GM10847 (cell line): Measurements from ENCODE around the gene TMCC2.

Experiments used
- POLR2A ChIP-seq: IDR thresholded peaks from 2 replicates; pipeline ENCODE4 v1.6.1; 2011; ENCODE audit not compliant: insufficient read length; ENCODE audit errors: extremely low read depth

Gene TMCC2, protein sequence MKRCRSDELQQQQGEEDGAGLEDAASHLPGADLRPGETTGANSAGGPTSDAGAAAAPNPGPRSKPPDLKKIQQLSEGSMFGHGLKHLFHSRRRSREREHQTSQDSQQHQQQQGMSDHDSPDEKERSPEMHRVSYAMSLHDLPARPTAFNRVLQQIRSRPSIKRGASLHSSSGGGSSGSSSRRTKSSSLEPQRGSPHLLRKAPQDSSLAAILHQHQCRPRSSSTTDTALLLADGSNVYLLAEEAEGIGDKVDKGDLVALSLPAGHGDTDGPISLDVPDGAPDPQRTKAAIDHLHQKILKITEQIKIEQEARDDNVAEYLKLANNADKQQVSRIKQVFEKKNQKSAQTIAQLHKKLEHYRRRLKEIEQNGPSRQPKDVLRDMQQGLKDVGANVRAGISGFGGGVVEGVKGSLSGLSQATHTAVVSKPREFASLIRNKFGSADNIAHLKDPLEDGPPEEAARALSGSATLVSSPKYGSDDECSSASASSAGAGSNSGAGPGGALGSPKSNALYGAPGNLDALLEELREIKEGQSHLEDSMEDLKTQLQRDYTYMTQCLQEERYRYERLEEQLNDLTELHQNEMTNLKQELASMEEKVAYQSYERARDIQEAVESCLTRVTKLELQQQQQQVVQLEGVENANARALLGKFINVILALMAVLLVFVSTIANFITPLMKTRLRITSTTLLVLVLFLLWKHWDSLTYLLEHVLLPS

DNA sequence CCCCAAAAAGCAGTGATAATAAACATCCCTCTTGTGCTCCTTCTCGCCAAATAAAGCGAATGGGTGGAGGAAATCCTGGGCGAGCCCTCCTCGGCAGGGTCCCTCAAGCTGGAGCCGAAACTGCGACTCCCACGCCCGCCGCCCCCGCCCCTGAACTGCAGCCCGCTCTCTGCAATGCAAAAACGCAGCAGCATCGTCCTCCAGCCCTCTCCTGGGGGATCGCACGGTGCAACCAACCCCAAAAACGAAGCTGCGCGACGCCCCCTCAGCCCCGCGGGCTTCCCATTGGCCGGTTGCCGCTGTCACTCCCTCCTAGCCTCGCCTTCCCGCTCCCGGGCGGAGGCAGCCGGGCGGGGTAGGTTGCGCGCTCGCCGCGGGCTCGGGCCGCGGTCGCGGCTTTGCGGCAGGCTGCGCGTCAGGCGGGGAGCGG is at the start of gene TMCC2:
Gene TMCC2, plus strand, starts transcription at position 363 of the 430 bp plus-strand sequence. CDS start 619 bp downstream, outside the sequence.
- no peak for TF ChIP-seq POLR2A

DNA sequence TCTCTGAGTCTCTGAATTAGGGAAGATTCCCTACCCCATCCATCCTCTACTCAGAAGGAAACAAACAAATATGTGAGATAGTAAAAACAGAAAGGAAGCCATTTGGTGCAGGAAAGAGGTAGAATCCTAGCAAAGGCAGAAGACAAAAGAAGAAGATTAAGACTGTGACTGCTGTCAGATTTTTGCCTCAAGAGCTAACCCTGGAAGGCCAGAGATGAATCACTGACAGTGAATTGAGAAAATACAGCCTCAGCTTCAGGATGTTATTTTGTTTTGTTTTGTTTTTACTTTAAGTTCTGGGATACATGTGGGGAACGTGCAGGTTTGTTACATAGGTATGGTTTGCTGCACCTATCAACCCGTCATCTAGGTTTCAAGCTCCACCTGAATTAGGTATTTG is 47.9 kb upstream of the TMCC2 start:
- TF ChIP-seq POLR2A: no peak

DNA sequence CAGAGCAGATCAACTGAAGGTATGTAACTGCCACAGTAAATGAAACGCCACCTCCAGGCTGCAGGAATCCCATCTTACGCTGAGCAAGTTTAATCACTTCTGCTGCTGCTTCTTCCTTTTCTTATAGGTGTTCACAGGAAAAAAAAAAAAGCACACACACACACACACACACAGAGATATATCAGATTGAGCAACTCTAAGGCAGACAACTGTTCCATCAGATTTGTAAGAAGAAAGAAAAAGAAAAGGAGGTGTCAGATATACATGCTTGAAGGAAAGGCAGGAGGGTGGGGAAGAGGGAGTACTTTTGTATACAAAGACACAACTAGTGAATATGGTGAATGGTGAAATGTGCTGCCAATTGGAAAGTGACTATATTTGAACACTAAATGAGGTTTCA is 44.8 kb upstream of the TMCC2 start:
- TF ChIP-seq POLR2A: no peak

DNA sequence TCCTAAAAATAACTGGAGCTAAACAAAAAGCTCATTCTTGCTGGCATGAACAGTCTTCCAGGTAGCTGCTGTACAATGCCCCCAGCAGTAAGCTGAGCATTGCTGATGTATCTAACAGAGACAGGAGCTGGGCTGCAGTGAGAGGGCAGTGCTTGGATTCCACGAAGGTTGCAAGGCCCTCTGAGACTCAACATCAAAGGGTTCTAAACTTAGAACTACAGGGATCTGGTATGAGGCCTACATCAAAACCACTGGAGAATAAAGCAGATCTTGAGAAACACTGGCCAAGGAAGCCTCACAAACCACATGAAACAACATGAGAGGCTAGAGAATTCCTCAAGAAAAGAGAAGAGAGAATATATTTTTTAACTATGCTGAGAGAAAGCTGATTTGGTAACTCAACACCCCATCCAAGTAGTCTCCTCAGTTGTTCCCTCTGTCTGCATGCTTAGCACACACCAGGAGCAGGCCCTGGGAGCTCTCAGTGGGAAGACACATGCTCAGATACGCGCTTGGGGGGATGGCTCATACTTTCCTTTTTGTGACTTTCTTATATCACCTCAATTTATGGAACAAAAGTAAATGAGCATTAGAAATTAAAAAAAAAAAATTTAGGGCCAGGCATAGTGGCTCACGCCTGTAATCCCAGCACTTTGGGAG is 43.9 kb upstream of the TMCC2 start:
- TF ChIP-seq POLR2A: no peak

DNA sequence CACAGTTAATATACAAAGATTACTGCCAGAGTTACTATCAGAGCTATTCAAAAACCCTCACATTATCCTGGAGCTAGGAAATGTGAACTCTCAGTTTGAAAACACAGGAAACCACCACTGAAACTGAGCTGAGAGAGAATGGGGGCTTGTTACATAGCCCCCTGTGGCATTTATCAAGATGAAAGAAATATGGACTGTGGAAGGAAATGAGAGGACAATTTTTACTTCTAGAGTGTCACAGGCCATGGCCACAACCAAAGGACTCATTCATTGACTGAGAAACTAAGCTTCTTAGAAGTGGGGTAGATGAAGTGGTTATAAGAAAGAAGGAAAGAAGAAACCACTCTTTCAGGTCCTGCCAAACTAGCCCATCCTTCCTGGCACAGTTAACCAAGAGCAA is 41.6 kb upstream of the TMCC2 start:
- TF ChIP-seq POLR2A: no peak

DNA sequence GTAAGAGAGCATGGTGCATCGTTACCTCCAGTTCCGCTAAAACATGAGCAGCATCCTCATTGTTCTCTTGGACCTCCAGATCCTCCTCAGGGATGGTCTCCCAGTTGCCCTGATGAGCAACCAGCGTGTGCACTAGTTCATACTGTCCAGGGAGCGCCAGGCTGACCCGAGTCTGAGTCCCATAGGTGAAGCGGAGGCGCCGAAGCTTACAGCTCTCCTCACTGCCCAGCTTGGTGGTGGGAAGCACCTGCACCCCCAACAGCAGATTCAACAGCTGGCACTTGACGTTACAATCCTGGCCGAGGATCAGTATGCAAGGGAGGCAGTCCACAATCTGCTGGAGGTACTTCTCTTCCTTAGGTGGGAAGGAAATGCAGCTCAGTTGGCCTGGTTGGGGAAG is 40.3 kb upstream of the TMCC2 start:
- no peak for TF ChIP-seq POLR2A

DNA sequence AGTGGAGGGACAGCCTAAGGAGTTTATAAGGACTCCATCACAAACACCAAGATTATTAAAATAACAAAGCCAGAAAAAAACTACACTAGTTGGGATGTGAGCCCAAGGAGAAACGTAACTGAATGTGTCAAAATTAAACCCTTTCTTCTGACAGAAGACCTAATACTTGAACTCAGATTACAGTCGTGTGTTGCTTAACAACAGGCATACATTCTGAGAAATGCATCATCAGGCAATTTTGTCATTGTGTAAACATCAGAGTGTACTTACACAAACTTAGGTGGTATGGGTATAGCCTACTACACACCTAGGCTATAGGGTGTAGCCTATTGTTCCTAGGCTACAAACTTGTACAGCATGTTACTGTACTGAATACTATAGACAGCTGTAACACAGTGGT is 39.6 kb upstream of the TMCC2 start:
- TF ChIP-seq POLR2A: no peak

DNA sequence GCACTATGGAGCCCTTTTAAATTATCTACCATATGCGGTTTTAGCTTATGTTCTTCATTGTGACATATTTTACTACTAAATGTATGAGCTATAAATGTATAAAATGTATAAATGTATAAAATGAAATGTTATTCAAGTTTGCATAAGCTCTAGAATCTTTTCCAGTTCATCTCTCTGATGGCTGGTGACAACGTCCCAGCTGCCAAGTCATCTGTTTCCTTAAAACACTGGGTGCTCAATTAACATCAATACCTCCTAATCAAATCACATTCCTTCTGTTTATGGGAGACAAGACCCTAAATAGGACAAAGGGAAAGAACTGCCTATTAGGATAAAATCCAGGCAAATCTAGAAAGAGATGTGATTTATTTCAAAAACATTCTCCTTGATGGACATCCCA is 39.1 kb upstream of the TMCC2 start:
- TF ChIP-seq POLR2A: no peak

DNA sequence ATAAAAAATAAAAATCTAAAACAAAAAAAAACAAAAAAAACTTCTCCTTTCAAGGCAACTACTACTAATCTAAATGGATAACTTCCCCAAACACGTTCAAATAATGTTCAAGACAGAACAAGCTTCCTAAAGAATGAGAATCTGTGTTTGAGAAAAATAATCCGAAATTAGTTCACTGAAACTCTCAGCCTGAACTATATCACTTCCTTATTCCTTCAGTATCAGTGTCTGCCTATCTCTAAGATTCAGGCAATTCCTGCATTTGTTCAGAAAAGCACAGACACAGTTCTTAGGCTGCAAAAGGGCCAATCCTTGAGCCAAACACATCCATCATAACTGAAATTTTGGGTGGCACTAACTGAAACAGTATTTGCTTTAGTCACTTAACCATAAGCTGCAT is 38.6 kb upstream of the TMCC2 start:
- TF ChIP-seq POLR2A: no peak

DNA sequence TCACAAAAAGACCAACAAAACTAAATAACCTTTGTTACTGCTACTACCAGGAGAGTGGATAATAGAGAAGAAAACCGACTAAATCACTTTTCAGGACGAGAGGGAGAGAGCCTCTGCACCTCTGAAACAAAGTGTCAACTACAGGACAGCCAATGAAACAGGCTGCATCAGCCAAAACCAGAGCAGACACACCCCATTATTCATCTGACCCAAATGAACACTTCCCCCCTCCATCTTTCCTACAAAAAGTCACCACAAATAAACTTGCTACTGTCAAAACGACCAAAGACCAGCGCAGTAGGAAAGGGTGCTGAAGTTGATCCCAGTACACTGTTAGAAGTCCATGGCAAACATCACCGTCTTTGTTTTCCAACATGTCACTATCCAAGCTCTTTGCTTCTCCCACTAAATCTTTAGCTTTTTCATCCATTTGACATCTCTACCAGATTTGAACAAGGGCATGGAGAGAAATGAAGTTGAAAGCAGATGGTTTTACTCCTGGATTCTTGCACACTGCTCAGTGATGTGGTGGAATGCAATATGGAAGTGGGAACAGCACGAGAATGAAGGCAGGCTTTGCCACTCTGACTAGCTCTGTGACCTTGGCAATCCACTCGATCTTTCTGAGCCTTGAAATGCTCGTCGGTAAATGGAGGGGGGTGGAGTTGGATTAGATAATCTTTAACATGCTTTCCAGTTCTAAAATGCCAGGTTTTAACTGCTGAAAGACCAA is 36.7 kb upstream of the TMCC2 start:
- no peak for TF ChIP-seq POLR2A

DNA sequence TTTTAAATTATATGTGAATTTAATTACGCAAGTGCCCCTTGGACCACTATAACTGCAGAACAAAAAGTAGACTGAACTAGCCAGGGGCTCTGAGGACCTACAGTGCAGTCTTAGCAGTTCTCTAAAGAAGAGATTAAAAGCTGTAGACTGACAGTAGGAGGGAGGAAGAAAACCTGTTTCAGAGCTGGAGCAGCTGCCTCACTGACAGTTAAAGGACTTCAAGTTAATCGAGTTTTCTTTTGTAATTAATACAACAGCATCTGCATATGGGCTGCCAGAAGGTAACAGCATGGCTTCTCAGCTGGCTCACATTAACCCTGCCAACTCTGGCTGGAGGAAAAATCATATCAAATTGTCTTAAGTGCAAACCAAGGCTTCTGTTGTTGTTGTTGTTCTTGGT is 36.1 kb upstream of the TMCC2 start:
- TF ChIP-seq POLR2A: no peak

DNA sequence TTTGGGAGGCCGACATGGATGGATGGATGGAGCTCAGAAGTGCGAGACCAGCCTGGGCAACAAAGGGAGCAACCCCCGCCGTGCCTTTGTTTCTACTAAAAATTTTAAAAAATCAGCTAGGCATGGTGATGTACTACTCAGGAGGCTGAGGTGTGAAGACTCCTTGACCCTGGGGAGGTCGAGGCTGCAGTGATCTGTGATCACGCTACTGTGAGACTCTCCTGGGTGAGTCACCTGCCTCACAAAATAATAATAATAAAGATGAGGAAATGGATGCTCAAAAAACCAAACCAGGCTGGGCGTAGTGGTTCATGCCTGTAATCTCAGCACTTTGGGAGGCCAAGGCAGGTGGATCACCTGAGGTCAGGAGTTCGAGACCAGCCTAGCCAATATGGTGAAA is 35.5 kb upstream of the TMCC2 start:
- no peak for TF ChIP-seq POLR2A

DNA sequence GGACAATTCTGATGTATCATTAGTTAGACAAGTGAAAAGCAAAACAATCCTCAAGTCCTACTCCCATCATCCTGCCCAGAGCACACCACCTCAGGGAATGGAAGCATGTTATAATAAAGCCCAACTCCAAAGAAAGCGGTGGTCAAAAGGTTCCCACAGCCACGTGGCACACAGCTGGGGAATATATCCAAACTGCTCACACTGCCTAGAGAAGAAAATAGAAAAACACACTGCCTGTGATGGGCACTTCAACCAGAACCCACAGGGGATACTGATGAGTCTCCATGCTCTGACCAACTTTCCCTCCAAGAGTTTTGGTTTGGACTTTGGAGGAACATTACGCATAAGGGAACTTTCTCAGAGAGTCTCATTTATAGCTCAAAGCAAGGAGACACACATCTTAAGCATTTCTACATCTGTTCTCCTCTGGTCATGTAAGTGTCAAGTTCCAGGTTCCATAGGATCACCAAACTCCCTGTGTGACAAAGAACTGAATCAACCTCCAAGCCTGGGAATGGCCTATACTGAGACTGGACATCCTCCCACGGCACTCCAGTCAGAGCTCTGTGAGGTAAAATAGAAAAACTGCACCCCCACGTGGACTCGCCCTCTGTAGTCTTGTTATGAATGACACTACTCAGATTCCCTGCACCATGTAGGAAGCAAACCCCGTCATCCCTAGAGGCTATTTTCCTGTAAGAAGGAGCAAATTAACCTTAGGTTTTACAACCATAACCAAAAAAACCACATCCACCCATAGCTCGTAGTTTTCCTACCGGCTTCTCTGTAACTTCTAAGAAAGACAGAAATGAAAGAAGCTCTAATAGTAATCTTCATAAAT is 28.4 kb upstream of the TMCC2 start:
- TF ChIP-seq POLR2A: no peak

DNA sequence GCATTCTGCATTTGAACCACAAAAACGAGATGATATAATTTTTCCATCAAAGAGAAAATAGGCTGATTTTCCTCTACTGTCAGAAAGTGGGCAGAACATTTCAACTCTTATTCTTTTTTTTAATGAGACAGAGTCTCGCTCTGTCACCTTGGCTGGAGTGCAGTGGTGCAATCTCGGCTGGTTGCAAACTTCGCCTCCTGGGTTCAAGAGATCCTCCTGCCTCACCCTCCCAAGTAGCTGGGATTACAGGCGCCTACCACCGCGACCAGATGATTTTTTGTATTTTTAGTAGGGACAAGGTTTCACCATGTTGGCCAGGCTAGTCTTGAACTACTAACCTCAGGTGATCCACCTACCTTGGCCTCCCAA is 27.8 kb upstream of the TMCC2 start:
- TF ChIP-seq POLR2A: no peak

DNA sequence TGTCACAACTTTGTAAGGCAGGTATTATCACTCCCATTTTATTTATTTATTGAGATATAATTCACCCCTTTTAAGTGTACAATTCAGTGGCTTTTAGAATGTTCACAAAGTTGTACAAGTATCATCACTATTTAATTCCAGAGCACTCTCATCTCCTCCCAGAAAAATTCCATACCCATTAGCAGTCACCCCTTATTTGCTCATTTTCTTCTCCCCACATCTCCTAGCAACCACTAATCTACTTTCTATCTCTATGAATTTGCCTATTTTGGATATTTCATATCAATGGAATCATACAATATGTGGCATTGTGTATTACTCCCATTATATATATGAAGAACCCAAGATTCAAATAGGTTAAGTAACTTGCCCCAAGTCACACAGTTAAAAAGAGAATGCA is 23.2 kb upstream of the TMCC2 start:
- TF ChIP-seq POLR2A: no peak
